Stimulated activated effector memory CD8-positive, alpha-beta T cell treated with anti-CD3 and anti-CD28 coated beads, Interleukin-12 subunit alpha, Interleukin-12 subunit beta, amount 100 ng/mL, for 72 hours (primary cell): ENCODE results near the gene ULK4.
"Not testable (repeated sequence)": the region's sequence is repeated elsewhere in the genome, so short reads cannot be mapped to it uniquely, and the experiment has no call there.

Source experiments
- ATAC-seq: fragments of 150-1000 bp; cut with Tn5 transposase; 2 replicates; pipeline ENCODE4 v1.10.0; 2021
- DNase-seq, 2 donors: peaks; one replicate each; pipeline ENCODE4 v3.0.0; 2021 to 2022; ENCODE audit warnings: low spot score in 2 of 2
- H3K27ac Mint-ChIP-seq: one replicate; pipeline ENCODE4 v1.8.0; 2022; ENCODE audit warnings: mild to moderate bottlenecking, mixed read lengths
- H3K36me3 Mint-ChIP-seq: one replicate; pipeline ENCODE4 v1.8.0; 2022; ENCODE audit warnings: mild to moderate bottlenecking, mixed read lengths
- H3K4me1 Mint-ChIP-seq: one replicate; pipeline ENCODE4 v1.8.0; 2022; ENCODE audit warnings: mixed read lengths
- H3K4me3 Mint-ChIP-seq: one replicate; pipeline ENCODE4 v1.8.0; 2022; ENCODE audit warnings: mild to moderate bottlenecking, mixed read lengths
- H3K9me3 Mint-ChIP-seq: one replicate; pipeline ENCODE4 v1.8.0; 2022; ENCODE audit warnings: mixed read lengths

Gene ULK4

DNA sequence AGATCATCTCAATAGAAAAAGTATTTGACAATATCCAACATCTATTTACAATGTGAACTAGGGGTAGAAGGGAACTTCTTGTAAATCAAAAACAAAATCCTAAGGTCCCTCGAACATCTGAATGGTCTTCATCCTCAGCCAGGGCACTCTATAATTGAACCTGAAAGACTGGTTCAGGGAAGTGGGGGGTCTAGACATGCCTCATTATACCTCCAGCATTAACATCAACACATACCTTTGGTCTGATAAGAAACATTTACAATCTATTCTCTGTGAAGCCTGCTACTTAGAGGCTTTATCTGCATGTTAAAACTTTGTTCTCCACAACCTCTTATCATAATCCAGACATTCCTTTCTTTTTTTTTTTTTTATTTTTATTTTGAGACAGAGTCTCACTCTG is 550.8 kb downstream of the ULK4 start:
- Mint-ChIP-seq H3K4me3 (no peak overlapping the region), H3K27ac (no peak overlapping the region), H3K9me3 (no peaks in the 10 kb centered on the region), H3K4me1 (peaks cover 3% of the 10 kb centered on the region), H3K36me3 (no peaks in the 10 kb centered on the region)
- no peak for ATAC-seq
- DNase-seq, result no peak

DNA sequence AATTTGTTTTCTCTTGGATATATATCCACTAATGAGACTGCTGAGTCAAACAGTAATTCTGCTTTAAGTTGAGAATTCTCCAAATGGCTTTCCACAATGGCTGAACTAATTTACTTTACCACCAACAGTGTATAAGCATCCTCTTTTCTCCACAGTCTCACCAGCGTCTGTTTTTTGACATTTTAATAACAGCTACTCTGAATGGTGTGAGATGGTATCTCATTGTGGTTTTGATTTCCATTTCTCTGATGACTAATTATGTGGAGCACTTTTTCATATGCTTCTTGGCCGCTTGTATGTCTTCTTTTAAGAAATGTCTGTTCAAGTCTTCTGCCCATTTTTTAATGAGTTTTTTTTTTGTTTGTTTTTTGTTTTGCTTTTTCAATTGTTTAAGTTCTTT is 556.4 kb downstream of the ULK4 start:
- ATAC-seq (peak; percentile 67), DNase-seq (no peak)
- Mint-ChIP-seq H3K4me3 (no peak overlapping the region), H3K36me3 (no peaks in the 10 kb centered on the region), H3K4me1 (peaks cover 16% of the 10 kb centered on the region), H3K9me3 (no peaks in the 10 kb centered on the region), H3K27ac (no peak overlapping the region)

GRCh38 chr3:41404582-41404981 is 557.3 kb downstream of the ULK4 start:
- H3K36me3 Mint-ChIP-seq, result no peaks in the 10 kb centered on the region
- H3K4me1 Mint-ChIP-seq, result peaks cover 16% of the 10 kb centered on the region
- ATAC-seq, result no peak
- no peak overlapping the region for H3K4me3 Mint-ChIP-seq
- DNase-seq, result no peak
- H3K27ac Mint-ChIP-seq, result no peak overlapping the region
- H3K9me3 Mint-ChIP-seq, result no peaks in the 10 kb centered on the region

DNA sequence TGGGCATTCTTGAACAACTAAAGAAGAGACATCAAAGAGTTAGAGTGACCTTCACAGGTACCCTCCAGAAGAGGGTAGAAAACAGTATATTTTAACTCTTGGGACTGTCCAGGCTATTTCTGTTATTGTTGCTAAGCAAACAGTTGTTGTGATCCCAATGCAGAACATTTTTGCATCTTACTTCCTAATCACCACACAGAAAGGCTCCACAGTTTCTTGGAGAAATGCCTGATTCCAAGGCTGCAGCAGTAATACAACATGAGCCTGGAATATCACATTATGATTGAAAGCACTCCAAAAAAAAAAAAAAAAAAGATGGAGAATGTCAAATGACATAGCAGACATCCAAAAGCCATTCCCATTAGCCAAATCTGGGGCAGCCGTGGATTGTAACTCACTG is 567.0 kb downstream of the ULK4 start:
- Mint-ChIP-seq H3K27ac (no peak overlapping the region), H3K4me3 (no peak overlapping the region), H3K36me3 (no peaks in the 10 kb centered on the region), H3K4me1 (no peaks in the 10 kb centered on the region), H3K9me3 (peaks cover 5% of the 10 kb centered on the region)
- ATAC-seq, result no peak
- DNase-seq, result no peak

- not testable (repeated sequence) for H3K4me3 Mint-ChIP-seq, H3K36me3 Mint-ChIP-seq, H3K27ac Mint-ChIP-seq, DNase-seq, H3K4me1 Mint-ChIP-seq, ATAC-seq
- peaks cover 13% of the 10 kb centered on the region for H3K9me3 Mint-ChIP-seq
These were observed 591.0 kb downstream of the ULK4 start for GRCh38 chr3:41370765-41371535.

GRCh38 chr3:41370307-41370706 is 591.6 kb downstream of the ULK4 start:
- no peaks in the 10 kb centered on the region for H3K36me3 Mint-ChIP-seq
- ATAC-seq (no peak), DNase-seq (no peak)
- no peaks in the 10 kb centered on the region for H3K4me1 Mint-ChIP-seq
- no peak overlapping the region for H3K27ac Mint-ChIP-seq
- H3K9me3 Mint-ChIP-seq, result peaks cover 13% of the 10 kb centered on the region
- H3K4me3 Mint-ChIP-seq, result no peak overlapping the region

DNA sequence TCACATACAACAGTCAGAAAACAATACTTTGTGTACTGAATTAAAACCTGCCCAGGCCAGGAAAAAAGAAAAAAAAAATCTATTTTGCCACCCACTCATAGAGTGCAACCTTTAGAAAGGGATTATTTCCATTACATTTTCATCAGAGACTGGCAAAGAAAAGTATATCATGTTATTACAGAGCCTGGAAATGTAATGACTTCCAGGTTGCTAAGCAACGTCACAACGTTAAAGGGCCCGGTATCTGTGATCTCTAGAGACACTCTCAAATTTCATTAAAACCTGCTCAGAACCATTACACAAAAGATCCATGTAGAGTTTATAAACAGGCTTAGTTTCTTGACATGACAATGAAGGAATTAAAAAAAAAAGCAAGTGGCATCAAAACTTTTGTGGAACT is 592.1 kb downstream of the ULK4 start:
- Mint-ChIP-seq H3K4me3 (no peak overlapping the region), H3K27ac (no peak overlapping the region), H3K36me3 (no peaks in the 10 kb centered on the region), H3K4me1 (no peaks in the 10 kb centered on the region), H3K9me3 (peaks cover 13% of the 10 kb centered on the region)
- DNase-seq (no peak), ATAC-seq (no peak)

- no peak overlapping the region for H3K4me3 Mint-ChIP-seq
- H3K9me3 Mint-ChIP-seq, result no peaks in the 10 kb centered on the region
- no peaks in the 10 kb centered on the region for H3K4me1 Mint-ChIP-seq
- no peaks in the 10 kb centered on the region for H3K36me3 Mint-ChIP-seq
- DNase-seq (no peak), ATAC-seq (no peak)
- H3K27ac Mint-ChIP-seq, result no peak overlapping the region
These were observed 595.9 kb downstream of the ULK4 start for GRCh38 chr3:41365973-41366372.

- Mint-ChIP-seq H3K4me3 (no peak overlapping the region), H3K4me1 (no peaks in the 10 kb centered on the region), H3K36me3 (no peaks in the 10 kb centered on the region), H3K9me3 (no peaks in the 10 kb centered on the region), H3K27ac (no peak overlapping the region)
- no peak for ATAC-seq
- no peak for DNase-seq
These were observed 597.2 kb downstream of the ULK4 start for GRCh38 chr3:41364736-41365135.

GRCh38 chr3:41363830-41364523 is 597.9 kb downstream of the ULK4 start:
- no peak overlapping the region for H3K27ac Mint-ChIP-seq
- ATAC-seq (no peak), DNase-seq (no peak)
- H3K4me1 Mint-ChIP-seq, result no peaks in the 10 kb centered on the region
- no peaks in the 10 kb centered on the region for H3K9me3 Mint-ChIP-seq
- no peaks in the 10 kb centered on the region for H3K36me3 Mint-ChIP-seq
- H3K4me3 Mint-ChIP-seq, result no peak overlapping the region

DNA sequence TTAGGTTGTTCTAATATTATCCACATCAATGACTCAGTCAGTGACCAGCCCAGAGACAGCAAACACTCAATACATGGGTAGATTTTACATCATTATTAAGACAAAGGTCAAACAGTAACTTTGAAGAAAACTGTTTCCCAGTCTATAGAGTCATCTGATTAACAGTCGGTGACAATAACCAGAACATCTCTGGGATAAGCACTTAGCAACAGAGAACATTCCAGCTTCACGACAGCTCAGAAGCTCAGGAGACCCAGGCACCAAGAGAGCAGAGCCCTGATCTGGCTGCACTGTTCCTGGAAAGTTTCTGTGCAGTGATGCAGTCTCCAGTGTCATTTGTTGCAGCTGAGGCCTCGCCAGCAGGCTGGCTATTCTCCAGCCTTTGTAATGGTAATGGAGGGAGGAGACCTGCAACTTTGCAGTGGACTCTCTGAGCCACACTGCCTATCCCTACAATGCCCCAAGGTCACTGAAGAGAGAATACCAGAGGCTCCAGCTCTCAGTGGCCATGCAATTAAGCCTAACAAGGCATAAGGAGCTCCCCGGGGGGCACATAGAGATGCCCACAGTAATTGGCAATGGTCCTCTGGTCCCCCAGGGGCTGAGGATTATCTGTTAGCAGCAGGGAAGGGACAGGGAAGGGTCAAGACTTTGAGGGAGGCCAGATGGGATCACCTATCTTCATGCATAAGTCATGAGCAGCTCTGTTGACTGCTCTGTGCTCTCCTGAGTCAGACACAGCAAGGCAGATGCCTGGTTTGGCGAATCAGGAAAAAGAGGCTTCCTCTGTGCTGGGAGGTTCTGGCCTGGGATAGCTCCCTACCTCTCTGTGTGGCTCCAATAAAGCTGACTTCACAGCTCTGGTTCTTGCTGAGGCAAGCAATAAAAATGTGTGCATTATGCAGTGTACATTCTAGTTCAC is 599.0 kb downstream of the ULK4 start:
- DNase-seq (no peak), ATAC-seq (peak; percentile 42)
- Mint-ChIP-seq H3K9me3 (no peaks in the 10 kb centered on the region), H3K36me3 (no peaks in the 10 kb centered on the region), H3K4me3 (no peak overlapping the region), H3K27ac (no peak overlapping the region), H3K4me1 (no peaks in the 10 kb centered on the region)

- ATAC-seq (no peak), DNase-seq (no peak)
- H3K36me3 Mint-ChIP-seq, result no peaks in the 10 kb centered on the region
- H3K27ac Mint-ChIP-seq, result no peak overlapping the region
- no peaks in the 10 kb centered on the region for H3K4me1 Mint-ChIP-seq
- no peak overlapping the region for H3K4me3 Mint-ChIP-seq
- H3K9me3 Mint-ChIP-seq, result no peaks in the 10 kb centered on the region
These were observed 604.6 kb downstream of the ULK4 start for GRCh38 chr3:41357271-41357670.

DNA sequence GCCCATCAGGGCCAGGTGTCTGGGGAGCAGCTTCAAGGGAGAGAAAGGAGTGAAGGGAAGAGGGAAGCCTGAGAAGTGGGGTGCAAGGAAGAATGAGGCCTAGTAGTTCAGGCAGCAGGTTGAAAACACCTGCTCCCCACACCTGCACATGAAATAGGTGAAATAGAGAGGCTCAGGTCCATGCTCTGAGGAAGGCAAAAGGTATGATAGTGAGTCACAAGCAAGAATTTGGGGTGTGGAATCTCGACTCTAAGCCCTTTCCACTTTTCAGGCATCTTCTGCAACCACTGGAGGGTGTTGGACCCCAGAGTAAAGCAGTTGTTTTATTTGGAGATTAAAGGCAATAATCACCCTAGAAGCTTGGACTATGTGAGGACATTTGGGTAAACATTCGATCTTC is 605.1 kb downstream of the ULK4 start:
- H3K4me3 Mint-ChIP-seq, result no peak overlapping the region
- no peaks in the 10 kb centered on the region for H3K36me3 Mint-ChIP-seq
- ATAC-seq (no peak), DNase-seq (no peak)
- H3K9me3 Mint-ChIP-seq, result no peaks in the 10 kb centered on the region
- H3K4me1 Mint-ChIP-seq, result no peaks in the 10 kb centered on the region
- no peak overlapping the region for H3K27ac Mint-ChIP-seq

GRCh38 chr3:41352510-41352909 is 609.4 kb downstream of the ULK4 start:
- no peaks in the 10 kb centered on the region for H3K9me3 Mint-ChIP-seq
- no peaks in the 10 kb centered on the region for H3K4me1 Mint-ChIP-seq
- H3K27ac Mint-ChIP-seq, result no peak overlapping the region
- H3K36me3 Mint-ChIP-seq, result no peaks in the 10 kb centered on the region
- no peak for ATAC-seq
- no peak overlapping the region for H3K4me3 Mint-ChIP-seq
- DNase-seq, result no peak

DNA sequence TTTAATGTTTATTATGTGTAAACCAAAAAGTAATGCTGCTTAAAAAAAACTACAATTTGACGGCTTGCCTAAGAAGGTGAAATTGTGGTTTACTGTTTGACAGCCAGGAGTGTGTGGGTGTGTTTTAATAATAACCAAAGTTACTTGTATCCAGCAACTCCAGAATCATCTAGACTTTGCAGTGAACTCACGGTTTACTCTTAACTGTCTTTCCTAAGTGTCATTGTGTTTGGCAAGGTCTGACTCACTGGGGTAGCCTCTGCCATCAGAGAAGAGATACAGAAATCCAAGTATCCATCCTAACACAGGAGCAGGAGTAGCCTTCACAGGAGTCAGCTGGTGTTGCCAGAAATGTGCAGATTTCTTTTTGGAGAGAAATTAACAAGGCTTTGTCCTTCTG is 611.5 kb downstream of the ULK4 start:
- DNase-seq (no peak), ATAC-seq (peak; percentile 54)
- Mint-ChIP-seq H3K4me1 (no peaks in the 10 kb centered on the region), H3K4me3 (no peak overlapping the region), H3K27ac (no peak overlapping the region), H3K9me3 (no peaks in the 10 kb centered on the region), H3K36me3 (no peaks in the 10 kb centered on the region)
